Peyer's patch (tissue), 4 donors: ENCODE results near the gene OSTM1.

Source experiments
- CTCF ChIP-seq, 6 experiments: fragments of 450-650 bp in 4 of 6; fragments of 200-600 bp in 2 of 6; sonication (generic) in 1 of 6; IDR thresholded peaks; one replicate each; pipeline ENCODE4 v1.5.1; 2017 to 2019; ENCODE audit warnings: antibody characterized with exemption in 6 of 6, mild to moderate bottlenecking in 3 of 6, moderate library complexity in 1 of 6
- POLR2A ChIP-seq, 2 donors: fragments of 450-650 bp; IDR thresholded peaks; one replicate each; pipeline ENCODE4 v1.5.1; 2017; ENCODE audit warnings: antibody characterized with exemption in 2 of 2, mild to moderate bottlenecking in 2 of 2, moderate library complexity in 2 of 2

DNA sequence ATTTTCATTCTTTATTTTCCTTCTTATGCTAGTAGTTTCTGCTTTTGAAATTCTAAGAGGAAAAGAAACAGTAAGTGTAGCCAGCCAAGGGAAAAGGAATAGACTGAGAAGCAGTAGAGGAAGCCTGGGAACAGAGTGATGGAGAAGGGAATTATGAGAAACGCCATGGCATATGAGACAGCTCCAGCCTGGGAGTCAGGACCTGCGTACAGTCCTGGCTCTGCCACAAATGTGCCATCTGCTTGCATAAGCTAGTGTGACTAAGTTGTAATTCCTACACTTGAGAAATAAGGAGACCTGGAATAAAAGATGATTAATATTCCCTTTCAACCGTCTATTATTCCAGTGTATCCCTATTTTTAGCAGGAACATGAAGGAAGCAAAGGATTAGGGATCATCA is 47.5 kb downstream of the OSTM1 start:
- TF ChIP-seq POLR2A (IDR thresholded peaks at IDR 0.05) (no peak), CTCF (IDR thresholded peaks at IDR 0.05) (no peak)
